Measurements from ENCODE around the gene MRC1. TPM values are rescaled to one million over a fixed set of nuclear protein-coding genes. Genes with fewer than 3 reads are reported as not detected.

The MRC1 gene
- polyA plus RNA-seq, 3 donors = 0.11 to 0.41 (median 0.34) TPM

GRCh38 chr10:17795083-17795482 is 14.1 kb upstream of the MRC1 start:
- H3K79me2 ChIP-seq (ENCODE audit: insufficient read depth, low read length) = no peaks in the 10 kb centered on the region
- peaks cover 0 to 2% (median 0%) of the 10 kb centered on the region in 3 donors for H3K27me3 Mint-ChIP-seq (ENCODE audit: low read depth in 3 of 3)
- intact Hi-C loops (cut with micrococcal nuclease) = no loop called here
- H3K27ac ChIP-seq (ENCODE audit: low read depth in 1 of 2, low read length in 2 of 2) = no peak overlapping the region
- H3K4me1 ChIP-seq (ENCODE audit: control insufficient read depth in 1 of 2, insufficient read depth in 2 of 2, low read length in 2 of 2) = peaks cover 7 to 14% of the 10 kb centered on the region in 2 donors
- H3K36me3 ChIP-seq (replicated peaks in 1 of 2; ENCODE audit: control insufficient read depth in 1 of 2, insufficient read depth in 2 of 2, low read length in 2 of 2) = no peaks in the 10 kb centered on the region
- no peaks in the 10 kb centered on the region for H3K36me3 Mint-ChIP-seq
- no peaks in the 10 kb centered on the region for H4K20me1 ChIP-seq (ENCODE audit: insufficient read depth, low read length)
- H3K9me3 ChIP-seq (replicated peaks in 1 of 2; ENCODE audit: control insufficient read depth in 1 of 2, insufficient read depth in 1 of 2, low read length in 2 of 2) = no peaks in the 10 kb centered on the region
- DNase-seq = no peak
- WGBS (ENCODE audit: insufficient coverage) = no CpG with 5 or more reads among the region's 4 CpGs
- H3K9ac ChIP-seq (ENCODE audit: insufficient read depth, low read length, poor library complexity, severe bottlenecking) = no peak overlapping the region
- no peak overlapping the region for H3K27ac Mint-ChIP-seq
- H2AFZ ChIP-seq (ENCODE audit: insufficient read depth, low read depth, low read length, poor library complexity, severe bottlenecking) = no peak overlapping the region
- H3K4me1 Mint-ChIP-seq = peaks cover 15% of the 10 kb centered on the region
- no peaks in the 10 kb centered on the region for H3K27me3 ChIP-seq (ENCODE audit: control insufficient read depth in 2 of 2, insufficient read depth in 2 of 2, low read length in 2 of 2)
- H3K4me2 ChIP-seq (replicated peaks; ENCODE audit: extremely low read depth, low read length, poor library complexity, severe bottlenecking) = no peak overlapping the region
- no peak for TF ChIP-seq CTCF (IDR thresholded peaks at IDR 0.05)
- H3K9me3 Mint-ChIP-seq = peaks cover 0 to 4% (median 0%) of the 10 kb centered on the region in 7 donors
- no peak overlapping the region for H3K4me3 ChIP-seq (replicated peaks in 1 of 3; ENCODE audit: low read depth in 2 of 3, low read length in 3 of 3)
- no peak overlapping the region for H3K4me3 Mint-ChIP-seq

- H3K27ac ChIP-seq (ENCODE audit: low read depth in 1 of 2, low read length in 2 of 2) = no peak overlapping the region
- no peak for DNase-seq
- H3K9me3 Mint-ChIP-seq = peaks cover 0 to 4% (median 0%) of the 10 kb centered on the region in 7 donors
- no peak overlapping the region for H3K27ac Mint-ChIP-seq
- no peak overlapping the region for H3K4me3 Mint-ChIP-seq
- H3K9ac ChIP-seq (ENCODE audit: insufficient read depth, low read length, poor library complexity, severe bottlenecking) = no peak overlapping the region
- TF ChIP-seq CTCF (IDR thresholded peaks at IDR 0.05) = no peak
- H3K36me3 ChIP-seq (replicated peaks in 1 of 2; ENCODE audit: control insufficient read depth in 1 of 2, insufficient read depth in 2 of 2, low read length in 2 of 2) = no peaks in the 10 kb centered on the region
- no peaks in the 10 kb centered on the region for H3K36me3 Mint-ChIP-seq
- no peaks in the 10 kb centered on the region for H4K20me1 ChIP-seq (ENCODE audit: insufficient read depth, low read length)
- no peak overlapping the region for H3K4me2 ChIP-seq (replicated peaks; ENCODE audit: extremely low read depth, low read length, poor library complexity, severe bottlenecking)
- no peaks in the 10 kb centered on the region for H3K9me3 ChIP-seq (replicated peaks in 1 of 2; ENCODE audit: control insufficient read depth in 1 of 2, insufficient read depth in 1 of 2, low read length in 2 of 2)
- peaks cover 0 to 2% (median 0%) of the 10 kb centered on the region in 3 donors for H3K27me3 Mint-ChIP-seq (ENCODE audit: low read depth in 3 of 3)
- no peak overlapping the region for H2AFZ ChIP-seq (ENCODE audit: insufficient read depth, low read depth, low read length, poor library complexity, severe bottlenecking)
- no peak overlapping the region for H3K4me3 ChIP-seq (replicated peaks in 1 of 3; ENCODE audit: low read depth in 2 of 3, low read length in 3 of 3)
- intact Hi-C loops (cut with micrococcal nuclease) = no loop called here
- H3K4me1 Mint-ChIP-seq = peaks cover 10% of the 10 kb centered on the region
- H3K4me1 ChIP-seq (ENCODE audit: control insufficient read depth in 1 of 2, insufficient read depth in 2 of 2, low read length in 2 of 2) = peaks cover 7 to 10% of the 10 kb centered on the region in 2 donors
- 96% methylated on average over 14 of the region's 17 CpGs for WGBS (ENCODE audit: insufficient coverage)
- no peaks in the 10 kb centered on the region for H3K27me3 ChIP-seq (ENCODE audit: control insufficient read depth in 2 of 2, insufficient read depth in 2 of 2, low read length in 2 of 2)
- H3K79me2 ChIP-seq (ENCODE audit: insufficient read depth, low read length) = no peaks in the 10 kb centered on the region
Observed at GRCh38 chr10:17795813-17796594, 13.1 kb upstream of the MRC1 start.

All from CD14-positive monocyte (primary cell).